ENCODE results near the gene BPI.
"Not testable (repeated sequence)": the region's sequence is repeated elsewhere in the genome, so short reads cannot be mapped to it uniquely, and the experiment has no call there.

BPI gene

DNA sequence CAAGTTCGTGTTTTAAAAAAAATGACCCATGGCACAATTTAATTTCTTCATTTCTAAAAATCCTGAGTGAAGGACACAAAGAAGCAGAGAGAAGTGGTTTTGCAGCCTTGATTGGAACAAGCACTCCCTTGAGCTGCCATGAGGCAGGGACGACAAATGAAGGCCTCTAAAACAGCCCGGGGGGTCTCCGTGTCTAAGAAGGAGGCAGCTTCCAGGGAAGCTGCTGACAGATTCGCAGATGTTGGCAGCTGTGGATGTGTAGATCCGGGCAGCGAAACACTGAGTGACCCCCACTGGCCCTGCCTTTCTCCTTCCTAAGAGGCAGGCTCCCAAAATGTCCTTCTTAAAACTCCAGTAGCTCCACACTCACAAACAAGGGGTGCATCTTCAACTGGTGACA is 32.8 kb downstream of the BPI start:
- no peak for DNase-seq (ENCODE audit: low read depth)

DNA sequence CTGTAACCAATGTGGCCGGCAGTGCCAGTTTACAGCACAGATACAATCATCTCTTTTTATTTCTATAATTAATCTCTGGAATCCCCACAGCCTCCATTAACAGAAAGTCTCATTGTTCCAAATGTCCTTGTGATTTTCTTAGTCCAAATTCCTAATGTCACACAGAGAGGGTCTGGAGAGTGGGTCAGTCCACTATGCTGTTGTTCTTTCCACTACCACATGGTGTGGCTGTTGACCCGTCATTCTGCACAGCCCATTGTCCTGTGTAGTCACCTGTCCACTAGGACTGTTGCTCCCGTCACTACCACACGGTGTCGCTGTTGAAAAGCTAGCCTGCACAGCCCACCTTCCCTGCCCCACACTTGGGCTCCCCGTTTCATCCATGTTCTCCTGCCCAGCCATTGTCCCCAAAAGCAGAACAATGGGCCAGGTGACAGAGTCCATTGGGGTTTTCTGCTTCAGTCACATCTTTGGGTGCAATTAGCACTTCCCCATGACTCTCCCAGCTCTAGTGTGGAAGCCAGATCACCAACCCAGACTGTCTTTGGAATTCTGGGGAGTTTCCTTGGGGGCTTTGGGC is 33.7 kb downstream of the BPI start:
- DNase-seq (ENCODE audit: low read depth): peak; percentile 29

DNA sequence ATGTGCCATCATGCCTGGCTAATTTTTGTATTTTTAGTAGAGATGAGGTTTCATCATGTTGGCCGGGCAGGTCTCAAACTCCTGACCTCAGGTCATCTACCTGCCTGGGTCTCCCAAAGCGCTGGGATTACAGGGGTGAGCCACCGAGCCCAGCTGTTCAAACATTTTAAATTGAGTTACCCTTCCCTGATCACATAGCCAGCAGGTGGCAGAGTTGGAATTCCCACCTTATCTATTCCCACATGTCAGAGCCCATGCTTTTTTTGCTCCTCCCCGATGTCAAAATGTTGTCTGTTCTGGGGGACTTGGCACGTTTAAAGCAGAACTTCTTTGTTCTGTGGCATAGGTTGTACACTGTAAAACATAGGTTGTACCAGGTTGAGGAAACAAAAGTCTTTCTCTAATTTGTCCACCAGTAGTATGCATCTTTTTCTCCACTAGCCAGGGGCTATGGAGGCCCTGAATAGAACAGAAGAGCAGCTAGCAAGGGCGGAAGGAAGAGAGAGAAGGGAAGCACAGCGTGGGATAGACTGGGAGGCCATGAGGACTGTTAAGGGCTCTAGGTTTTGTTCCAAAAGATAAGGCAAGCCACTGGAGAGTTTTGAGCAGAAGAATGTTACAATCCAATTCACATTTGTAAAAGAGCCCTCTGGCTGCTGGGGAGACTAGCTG is 35.0 kb downstream of the BPI start:
- no peak for DNase-seq (ENCODE audit: low read depth)

DNA sequence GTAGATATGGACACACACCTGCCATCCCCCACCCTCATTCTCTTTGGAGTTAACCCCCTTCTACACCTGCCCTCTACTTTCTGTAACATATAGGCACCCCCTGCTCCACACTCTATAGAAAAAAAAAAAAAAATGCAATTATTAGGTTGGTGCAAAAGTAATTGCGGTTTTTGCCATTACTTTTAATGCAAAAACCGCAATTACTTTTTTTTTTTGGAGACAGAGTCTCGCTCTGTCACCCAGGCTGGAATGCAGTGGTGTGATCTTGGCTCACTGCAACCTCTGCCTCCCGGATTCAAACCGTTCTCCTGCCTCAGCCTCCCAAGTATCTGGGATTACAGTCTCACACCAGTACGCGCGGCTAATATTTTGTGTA is 35.6 kb downstream of the BPI start:
- not testable (repeated sequence) for DNase-seq (ENCODE audit: low read depth)

DNA sequence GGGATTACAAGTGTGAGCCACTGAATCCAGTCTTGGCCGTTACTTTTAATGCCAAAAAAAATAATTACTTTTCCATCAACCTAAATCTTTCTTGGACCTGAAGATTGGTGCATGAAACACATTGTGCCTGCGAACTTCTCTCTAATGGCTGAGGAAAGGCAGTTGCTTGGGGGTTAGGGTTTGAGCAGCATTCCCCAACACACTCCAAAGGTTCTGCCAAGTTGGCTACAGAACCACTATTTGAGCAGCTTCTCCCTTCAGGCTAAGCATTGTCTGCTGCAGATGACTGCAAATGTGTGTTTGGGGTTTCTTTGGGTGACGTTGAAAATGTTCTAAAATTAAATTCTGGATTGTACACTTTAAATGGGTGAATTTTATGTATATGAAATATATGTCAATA is 36.0 kb downstream of the BPI start:
- no peak for DNase-seq (ENCODE audit: low read depth)

DNA sequence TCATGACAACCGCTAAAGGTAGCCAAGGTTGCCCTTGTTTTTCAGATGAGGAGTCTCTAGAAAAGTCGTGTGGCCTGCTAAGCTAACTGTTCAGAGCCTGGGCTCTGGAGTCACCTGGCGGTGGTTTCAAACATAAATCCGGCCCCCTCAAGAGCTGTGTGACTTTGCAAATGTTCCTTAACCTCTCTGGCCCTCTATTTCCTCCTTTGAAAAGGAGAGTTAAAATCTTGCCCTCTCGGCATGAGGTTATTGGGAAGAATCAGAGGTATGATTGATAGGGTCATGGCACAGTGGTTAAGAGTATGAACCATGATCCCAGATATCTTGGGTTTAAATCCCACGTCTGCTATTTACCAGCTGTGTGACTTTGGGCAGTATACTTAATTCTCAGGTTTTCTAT is 36.7 kb downstream of the BPI start:
- DNase-seq (ENCODE audit: low read depth): no peak

DNA sequence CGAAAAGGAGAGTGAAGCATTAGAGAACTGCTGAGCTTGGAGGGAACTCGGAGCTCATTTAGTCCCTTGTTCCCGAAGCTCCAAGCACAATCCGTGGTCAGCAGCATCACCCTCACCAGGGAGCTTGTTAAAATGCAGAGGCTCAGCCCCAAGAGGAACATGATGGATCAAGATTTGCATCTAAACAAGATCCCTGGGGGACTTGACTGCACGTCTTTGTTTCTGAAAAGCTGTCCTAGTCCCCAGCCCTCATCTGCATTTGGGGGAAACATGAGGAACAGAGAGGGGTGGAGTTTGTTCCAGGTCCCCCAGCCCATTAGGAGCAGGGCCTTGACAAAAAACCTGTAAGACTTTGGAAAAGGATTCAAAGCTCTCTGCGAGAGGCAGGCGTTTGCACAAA is 38.3 kb downstream of the BPI start:
- DNase-seq (ENCODE audit: low read depth): no peak

DNA sequence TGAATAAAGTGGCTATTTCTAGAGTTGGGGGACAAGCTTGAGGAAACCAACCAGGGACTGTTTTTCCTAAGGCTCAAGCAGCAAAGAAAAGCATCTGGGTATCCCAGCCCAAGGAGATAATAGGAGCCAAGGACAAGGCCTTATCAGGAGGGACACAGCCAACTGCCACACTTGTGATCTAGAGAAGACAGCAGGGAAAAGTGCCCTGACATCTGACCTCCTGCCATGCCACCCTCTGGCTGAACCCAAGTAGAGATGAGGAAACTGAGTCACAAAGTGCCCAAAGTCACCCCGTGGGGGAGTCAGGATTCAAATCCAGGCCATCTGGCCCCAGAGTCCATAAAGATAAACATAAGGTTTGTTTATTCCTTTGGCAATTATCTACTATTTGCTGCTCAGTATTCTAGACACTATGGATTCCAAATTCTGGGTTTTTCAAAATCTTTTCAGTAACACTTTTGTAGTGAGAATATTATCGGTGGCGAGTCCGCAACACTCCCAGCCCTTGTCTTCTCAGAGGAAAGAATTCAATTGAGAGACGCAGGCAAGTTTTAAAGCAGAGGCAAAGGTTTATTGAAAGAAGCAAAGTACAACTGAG is 38.9 kb downstream of the BPI start:
- DNase-seq (ENCODE audit: low read depth): no peak

DNA sequence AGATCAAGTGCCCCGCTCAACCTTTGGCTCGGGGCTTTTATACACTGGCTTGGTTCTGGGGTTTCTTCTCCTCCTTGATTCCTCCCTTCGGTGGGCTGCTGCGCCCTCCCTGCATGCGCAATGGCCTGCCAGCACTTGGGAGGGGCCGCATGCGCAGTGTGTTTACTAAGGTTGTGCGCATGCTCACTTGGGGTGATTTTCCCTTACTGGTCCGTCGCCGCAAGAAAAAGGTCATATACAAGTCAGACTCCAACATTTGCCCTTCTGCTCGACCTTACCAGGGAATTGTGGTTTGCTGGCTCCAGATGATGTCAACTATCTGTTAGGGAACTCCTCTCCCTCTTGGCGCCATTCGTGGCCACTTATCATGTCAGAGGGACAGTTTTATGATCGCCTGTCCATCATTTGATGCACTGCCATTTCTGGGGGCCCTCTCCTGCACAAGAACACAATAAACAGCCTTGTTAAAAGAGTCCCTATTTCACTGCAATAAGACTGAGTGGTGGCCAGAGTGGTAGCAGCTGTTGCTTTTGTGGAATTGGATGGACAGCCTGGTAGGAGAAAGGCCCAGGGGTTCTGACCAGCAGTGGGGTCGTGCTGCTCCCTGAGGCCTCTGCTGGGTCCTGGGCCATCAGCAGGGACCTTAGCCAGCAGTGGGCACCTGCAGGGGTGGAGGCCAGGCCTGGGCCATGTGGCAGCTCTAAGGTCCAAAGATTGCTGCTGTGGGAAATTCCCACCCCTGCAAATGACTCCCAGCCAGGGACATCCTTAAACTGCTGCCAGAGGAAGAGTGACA is 39.6 kb downstream of the BPI start:
- DNase-seq (ENCODE audit: low read depth): no peak

DNA sequence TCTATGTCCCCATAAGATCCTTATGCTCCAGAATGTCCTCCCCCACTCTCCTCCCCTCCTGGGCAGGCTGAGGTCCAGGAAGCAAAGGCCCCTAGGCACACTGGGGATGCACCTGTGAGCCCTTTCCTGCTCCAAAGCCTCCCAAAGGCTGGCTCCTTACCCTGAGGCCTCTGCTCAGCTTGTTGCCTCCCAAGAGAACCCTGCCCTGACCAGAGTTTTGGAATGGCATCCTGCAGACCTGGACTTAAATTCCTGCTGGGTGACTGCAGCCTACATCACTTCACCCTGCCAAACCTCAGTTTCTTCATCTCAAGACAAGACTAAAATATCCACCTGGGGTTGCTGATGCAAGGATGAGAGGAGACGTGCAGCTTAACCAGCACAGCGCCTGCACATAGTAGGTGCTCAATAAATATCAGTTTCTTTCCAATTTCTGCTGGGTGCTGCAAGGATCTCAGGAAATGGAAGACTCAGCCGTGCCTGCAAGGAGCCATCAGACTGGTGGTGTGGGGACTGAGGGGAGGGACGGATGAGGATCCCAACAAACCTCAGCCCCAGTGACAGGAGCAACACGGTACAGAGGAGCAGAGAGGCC is 40.2 kb downstream of the BPI start:
- DNase-seq (ENCODE audit: low read depth): no peak

DNA sequence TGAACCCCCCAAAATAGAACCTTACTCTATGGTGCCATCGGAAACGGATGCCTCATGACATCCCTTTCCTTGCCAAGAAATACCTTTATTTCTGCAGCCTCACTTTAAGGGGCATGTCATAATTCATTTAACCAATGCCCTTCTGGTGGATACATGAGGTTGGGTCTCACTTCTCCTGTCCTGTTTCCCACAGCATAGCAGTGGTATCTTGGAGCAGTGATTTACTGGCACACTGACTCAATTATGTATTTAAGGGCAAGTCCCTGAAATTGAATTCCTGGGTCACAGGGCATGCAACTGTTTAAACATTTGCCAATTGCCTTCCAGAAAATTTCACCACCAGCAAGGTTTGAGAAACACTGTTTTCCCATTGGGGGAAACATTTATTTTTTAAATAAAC is 41.7 kb downstream of the BPI start:
- no peak for DNase-seq (ENCODE audit: low read depth)

DNA sequence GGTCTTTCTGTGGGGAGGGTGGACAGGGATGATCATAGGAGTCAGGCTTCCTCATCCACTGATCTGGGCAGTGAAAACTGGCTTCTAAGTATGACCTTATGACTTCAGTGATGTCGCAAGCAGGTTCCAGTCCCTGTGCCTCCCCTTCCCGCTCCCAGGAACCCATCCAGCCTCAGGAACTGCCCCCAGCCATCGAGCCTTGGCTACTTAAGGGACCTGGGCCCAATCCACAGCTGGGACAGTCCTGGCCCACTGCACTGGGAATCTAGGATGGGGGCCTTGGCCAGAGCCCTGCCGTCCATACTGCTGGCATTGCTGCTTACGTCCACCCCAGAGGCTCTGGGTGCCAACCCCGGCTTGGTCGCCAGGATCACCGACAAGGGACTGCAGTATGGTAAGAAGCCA is 42.3 kb downstream of the BPI start, which contains the start of gene LBP:
Gene LBP, plus strand, starts transcription at position 236 of the 405 bp plus-strand sequence. Its CDS starts 35 bp downstream, at position 271.
- DNase-seq (ENCODE audit: low read depth): no peak

DNA sequence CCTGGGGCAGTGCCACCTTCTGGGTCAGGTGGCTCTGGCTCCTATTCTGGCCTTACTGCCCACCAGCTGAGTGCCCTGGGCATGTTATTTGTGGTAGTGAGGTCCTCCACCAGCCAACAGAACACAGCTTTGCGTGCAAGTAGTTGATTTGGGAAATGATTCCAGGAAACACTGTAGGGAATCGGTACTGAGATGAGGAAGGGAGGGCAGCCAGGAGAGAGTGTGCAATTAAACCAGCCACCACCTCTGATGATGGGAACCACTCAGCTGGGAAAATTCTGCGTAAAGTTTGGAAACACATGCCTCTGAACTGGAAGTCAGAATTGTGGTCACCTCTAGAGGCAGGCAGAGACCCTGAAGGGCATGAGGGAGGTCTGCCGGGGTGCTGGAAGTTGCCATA is 42.8 kb downstream of the BPI start:
- no peak for DNase-seq (ENCODE audit: low read depth)

DNA sequence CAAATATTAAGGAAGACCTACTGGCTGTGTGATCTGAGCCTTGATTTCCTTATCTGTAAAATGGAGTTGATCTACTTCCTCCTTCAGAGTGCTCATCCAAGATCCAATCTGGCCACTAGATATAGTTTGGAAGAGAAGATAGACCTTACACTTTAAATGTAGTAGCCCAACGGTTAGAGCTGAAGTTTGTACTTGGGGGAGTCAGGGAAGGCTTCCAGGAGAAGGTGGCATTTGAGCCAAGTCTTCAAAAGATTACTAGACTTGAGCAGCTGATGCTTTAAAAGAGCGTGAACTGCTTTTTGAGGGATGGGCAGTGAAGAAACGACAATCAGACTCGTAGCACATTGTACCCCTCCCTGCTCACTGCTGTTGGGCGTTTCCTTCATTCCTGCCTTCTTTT is 45.9 kb downstream of the BPI start:
- DNase-seq (ENCODE audit: low read depth): no peak

DNA sequence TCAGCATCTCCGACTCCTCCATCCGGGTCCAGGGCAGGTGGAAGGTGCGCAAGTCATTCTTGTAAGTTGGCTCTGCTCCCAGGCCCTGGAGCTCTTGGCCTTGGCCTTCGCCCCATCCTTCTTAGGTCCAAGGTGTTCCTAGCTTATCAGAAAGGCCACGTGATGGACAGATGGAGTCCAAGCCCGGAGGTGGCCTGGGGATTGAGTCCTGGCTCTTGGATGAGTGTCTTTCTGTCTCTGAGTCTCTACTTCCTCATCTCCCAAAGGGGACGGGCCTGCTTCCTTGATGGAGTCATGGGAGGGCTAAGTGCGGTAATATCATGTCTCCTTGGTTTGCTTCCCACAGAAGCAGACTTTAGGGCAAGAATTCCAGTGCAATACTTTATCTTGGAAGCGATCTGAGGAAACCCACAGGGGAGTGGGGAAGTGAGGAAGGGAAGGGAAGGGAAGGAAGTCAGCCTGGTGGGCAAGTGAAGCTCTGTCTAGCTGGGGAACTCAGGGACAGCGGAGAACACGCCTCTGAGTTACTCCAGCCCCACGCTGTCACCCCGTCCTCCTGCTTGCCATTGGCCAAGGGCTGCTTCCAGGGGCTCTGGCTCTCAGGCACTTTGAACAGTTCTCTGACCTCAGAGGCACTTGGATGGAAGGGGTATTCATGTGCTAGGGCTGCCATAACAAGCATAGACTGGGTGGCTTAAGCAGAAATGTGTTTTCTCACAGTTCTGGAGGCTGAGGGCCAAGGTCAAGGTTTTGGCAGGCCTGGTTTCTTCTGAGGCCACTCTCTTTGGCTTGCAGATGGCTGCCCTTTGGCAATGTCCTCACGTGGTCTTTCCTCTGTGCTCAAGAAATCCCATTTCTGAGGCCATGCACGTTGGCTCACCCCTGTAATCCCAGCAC is 47.2 kb downstream of the BPI start:
- no peak for DNase-seq (ENCODE audit: low read depth)

DNA sequence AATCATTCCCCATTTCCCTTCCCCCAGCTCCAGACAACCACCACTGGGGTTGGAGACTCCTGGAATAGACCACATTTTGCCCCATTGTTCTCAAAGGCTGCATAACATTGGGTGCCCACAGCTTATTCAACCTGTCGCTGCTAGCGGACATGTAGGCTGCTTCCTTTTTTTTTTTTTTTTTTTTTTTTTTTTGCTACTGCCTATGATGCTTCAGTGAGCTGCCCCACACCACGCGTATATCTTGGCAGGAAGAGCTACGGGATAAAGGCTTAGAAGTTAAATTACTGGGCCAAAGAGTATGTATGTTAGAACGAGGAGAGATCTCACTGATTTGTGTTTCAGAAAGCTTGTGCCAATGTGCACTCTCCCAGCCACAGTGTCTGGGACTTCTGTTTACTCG is 49.4 kb downstream of the BPI start:
- DNase-seq (ENCODE audit: low read depth): no peak

DNA sequence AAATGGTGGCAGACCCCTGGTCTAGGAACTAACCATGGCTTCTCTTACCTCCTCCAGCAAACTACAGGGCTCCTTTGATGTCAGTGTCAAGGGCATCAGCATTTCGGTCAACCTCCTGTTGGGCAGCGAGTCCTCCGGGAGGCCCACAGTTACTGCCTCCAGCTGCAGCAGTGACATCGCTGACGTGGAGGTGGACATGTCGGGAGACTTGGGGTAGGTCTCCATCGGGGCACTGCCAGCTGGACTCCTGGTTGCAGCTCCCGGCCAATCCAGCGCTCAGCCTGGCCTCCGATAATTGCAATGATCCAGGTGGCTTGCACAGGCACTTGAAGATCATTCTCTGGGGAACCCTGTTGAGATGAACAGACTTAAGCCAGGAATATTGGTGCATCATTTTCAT is 50.3 kb downstream of the BPI start:
- no peak for DNase-seq (ENCODE audit: low read depth)

DNA sequence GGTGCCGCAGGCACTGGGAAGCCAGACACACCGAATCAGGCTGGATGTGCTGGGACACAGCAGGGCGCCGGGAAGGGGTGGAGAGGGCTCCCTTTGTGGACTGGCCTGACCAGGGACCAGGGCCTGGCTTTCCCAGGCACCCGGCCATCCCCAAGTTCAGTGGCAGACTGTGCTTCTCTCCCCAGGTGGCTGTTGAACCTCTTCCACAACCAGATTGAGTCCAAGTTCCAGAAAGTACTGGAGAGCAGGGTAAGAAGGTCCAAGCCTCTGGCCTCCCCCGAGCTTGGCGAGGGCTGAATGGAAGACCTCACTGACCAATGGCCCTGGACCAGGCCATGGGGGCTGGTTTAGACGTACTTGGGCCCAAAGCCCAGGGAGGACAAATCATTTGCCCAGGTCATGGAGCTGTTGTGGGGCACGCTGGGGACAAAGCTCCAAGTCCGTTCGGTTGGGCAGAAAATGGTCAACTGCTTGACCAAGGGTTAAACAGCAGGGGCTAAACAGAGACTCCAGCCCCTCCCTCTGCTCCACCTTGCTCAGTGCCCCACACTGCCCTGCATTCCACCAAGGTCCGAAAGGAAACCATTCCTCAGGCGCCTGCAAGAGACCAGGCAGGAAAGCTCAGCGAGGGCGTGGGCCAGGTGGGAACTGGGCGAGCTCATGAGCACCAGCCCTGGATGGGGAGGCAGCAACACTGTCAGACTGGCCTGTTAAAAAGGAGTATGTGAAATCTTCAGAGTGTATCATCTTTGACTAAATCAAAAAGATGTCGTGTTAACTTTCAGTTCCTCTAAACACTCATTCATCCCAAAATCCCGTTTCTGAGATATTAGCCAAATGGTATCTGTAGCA is 51.4 kb downstream of the BPI start:
- no peak for DNase-seq (ENCODE audit: low read depth)

DNA sequence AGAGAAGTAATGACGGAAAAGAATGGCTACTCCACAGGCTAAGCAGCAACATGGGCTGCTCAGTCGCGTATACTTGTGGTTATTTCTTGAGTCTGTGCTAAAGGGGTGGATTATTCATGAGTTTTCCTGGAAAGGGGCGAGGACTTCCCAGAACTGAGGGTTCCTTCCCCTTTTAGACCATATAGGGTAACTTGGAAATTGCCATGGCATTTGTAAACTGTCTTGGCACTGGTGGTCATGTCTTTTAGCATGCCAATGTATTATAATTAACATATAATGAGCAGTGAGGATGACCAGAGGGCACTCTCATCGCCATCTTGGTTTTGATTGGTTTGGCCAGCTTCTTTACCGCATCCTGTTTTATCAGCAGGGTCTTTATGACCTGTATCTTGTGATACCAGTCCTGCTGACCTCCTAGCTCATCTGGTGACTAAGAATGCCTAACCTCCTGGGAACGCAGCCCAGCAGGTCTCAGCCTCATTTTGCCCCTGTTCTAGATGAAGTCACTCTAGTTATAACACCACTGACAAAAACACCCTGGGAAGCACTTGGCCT is 53.8 kb downstream of the BPI start:
- DNase-seq (ENCODE audit: low read depth): no peak

DNA sequence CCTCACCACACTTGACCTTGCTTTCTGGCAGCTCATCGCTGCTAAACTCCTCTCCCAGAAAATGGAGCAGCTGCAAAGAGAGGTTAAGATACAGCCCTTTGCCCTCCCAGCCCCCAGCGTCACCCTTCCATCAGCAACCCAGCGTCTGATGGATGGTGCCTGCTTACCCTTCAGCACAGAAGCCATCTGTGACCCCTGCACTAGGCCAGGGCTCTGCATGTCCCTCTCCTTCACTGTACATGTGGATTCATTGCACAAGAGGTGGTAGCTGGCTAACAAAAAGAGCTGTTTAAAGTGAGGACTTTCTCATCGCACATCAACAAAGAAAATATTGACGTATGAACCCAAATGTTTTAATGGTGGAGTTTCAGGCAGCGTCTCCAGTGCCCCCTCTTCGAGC is 54.6 kb downstream of the BPI start:
- no peak for DNase-seq (ENCODE audit: low read depth)
